Fibroblast of lung (primary cell): Measurements from ENCODE around the gene KIAA1671.

ENCODE experiments used
- CTCF ChIP-seq, 2 donors: IDR thresholded peaks in 1 of 2; conservative IDR thresholded peaks in 1 of 2; 1 replicate in 1 of 2; 2 replicates in 1 of 2; pipeline ENCODE4 v1.5.1; 2011 to 2012; ENCODE audit warnings: low read length in 2 of 2, control low read depth in 1 of 2, inconsistent platforms in 1 of 2, low read depth in 1 of 2, mild to moderate bottlenecking in 1 of 2
- EZH2 ChIP-seq: IDR thresholded peaks from 2 replicates; pipeline ENCODE4 v1.5.1; 2012; ENCODE audit warnings: low read length, control low read depth, mild to moderate bottlenecking; ENCODE audit errors: missing control alignments

GRCh38 chr22:25216230-25216629, 263.7 kb downstream of the KIAA1671 start:
- TF ChIP-seq EZH2 (no peak), CTCF (conservative IDR thresholded peaks at IDR 0.05 in 1 of 2, IDR thresholded peaks at IDR 0.05 in 1 of 2; ENCODE audit: low read depth in 1 of 2, low read length in 2 of 2) (no peak)
